ENCODE data around the gene ACOX1.

ACOX1 gene

DNA sequence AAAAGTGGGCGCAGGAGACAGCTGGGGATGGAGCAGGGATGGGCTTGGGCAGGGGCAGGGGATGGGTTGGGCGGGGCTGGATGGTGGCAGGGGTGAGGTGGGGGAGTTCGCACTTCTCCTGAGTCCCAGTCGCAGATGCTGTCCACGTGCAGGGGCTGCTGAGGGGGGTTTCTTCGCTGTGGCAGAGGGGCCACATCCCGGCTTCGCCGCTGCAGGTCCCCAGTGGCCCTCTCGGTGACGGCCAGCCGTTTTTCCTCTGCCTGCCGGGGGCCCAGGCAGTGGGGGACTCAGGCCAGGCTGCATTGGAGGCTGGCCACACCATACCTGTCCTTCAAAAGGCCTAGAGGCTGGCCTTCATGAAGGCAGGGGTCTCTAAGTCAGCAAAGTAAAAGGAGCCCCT is 39.8 kb upstream of the ACOX1 start:
- no peak overlapping the region for H3K27ac ChIP-seq (ENCODE audit: low read depth, low read length)
- peaks cover 0 to 27% of the 10 kb centered on the region in 2 donors for H3K36me3 ChIP-seq (ENCODE audit: control insufficient read depth in 1 of 2, insufficient read depth in 2 of 2, low read length in 2 of 2)

DNA sequence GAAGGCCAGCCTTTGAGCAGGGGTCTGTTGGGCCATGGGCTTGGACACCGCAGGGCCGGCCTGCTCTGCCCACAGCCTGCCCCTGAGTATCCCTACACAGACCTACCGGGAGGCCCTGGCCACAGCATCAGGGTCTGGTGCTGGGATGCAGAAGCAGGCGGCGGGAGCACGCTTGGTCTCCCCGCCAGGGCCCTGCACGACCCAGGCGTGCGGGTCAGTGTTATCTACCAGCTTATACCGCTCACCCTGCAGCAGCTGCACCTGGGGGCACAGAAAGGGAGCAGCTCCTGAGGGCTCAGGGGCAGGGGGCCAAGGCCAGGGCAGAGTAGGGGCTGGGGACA is 39.3 kb upstream of the ACOX1 start:
- Histone ChIP-seq H3K9ac (ENCODE audit: low read depth in 1 of 2, low read length in 2 of 2) (no peak overlapping the region), H3K9me3 (ENCODE audit: control insufficient read depth in 1 of 2, low read length in 2 of 2) (no peaks in the 10 kb centered on the region), H3K27ac (ENCODE audit: low read depth, low read length) (no peak overlapping the region), H3K4me1 (ENCODE audit: control insufficient read depth in 1 of 2, insufficient read depth in 2 of 2, low read length in 2 of 2) (no peaks in the 10 kb centered on the region), H3K36me3 (ENCODE audit: control insufficient read depth in 1 of 2, insufficient read depth in 2 of 2, low read length in 2 of 2) (peaks cover 0 to 30% of the 10 kb centered on the region in 2 donors), H3K27me3 (ENCODE audit: control insufficient read depth in 1 of 2, insufficient read depth in 2 of 2, low read length in 2 of 2) (no peaks in the 10 kb centered on the region), H3K4me3 (ENCODE audit: low read depth in 1 of 2, low read length in 2 of 2) (no peak overlapping the region)

More for the DNA sequence above, 39.8 kb upstream of the ACOX1 start:
- Histone ChIP-seq H3K9me3 (ENCODE audit: control insufficient read depth in 1 of 2, low read length in 2 of 2) (no peaks in the 10 kb centered on the region), H3K27me3 (ENCODE audit: control insufficient read depth in 1 of 2, insufficient read depth in 2 of 2, low read length in 2 of 2) (no peaks in the 10 kb centered on the region), H3K4me3 (ENCODE audit: low read depth in 1 of 2, low read length in 2 of 2) (no peak overlapping the region), H3K4me1 (ENCODE audit: control insufficient read depth in 1 of 2, insufficient read depth in 2 of 2, low read length in 2 of 2) (no peaks in the 10 kb centered on the region), H3K9ac (ENCODE audit: low read depth in 1 of 2, low read length in 2 of 2) (no peak overlapping the region)

DNA sequence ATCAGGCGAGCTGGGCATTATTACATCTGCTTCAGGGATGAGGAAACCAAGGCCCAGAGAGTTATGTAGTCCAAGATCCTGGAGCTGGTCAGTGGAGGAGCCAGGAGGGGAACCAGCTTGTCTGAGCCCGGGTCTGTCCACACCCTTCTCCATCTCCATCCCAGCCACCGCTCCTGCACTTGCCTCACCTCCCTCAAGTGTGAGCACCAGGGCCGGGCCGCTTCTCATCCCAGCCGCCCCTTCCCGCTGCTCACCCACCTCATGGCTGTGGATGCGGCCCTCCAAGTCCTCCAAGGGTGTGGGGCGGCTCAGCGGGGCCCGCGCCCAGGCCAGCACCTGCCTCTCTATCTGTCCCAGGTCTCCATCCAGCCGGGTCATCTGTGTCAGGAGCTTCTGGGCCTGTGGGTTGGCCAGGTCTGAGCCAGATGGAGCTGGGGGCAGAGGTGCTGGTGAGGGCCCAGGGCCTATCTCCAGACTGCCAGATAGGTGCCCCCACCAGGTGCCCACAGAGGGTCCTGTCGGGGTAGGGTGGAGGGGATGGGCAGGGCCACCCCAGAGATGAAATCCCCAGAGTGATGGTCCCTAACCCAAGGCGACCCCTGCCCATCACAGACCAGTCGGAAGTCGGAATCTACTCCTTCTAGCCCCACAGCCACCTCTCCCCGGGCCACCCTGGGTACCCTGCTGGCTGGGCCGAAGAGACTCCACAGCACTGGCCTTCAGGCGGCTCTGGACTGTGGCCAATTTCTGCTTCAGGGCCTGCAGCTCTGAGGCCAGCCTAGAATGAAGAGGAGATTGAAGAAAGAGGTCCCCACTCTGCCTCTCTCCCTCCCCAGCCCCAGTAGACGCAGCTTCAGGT is 38.7 kb upstream of the ACOX1 start:
- no peak overlapping the region for H3K4me3 ChIP-seq (ENCODE audit: low read depth in 1 of 2, low read length in 2 of 2)
- H3K4me1 ChIP-seq (ENCODE audit: control insufficient read depth in 1 of 2, insufficient read depth in 2 of 2, low read length in 2 of 2), result no peaks in the 10 kb centered on the region
- H3K9me3 ChIP-seq (ENCODE audit: control insufficient read depth in 1 of 2, low read length in 2 of 2), result no peaks in the 10 kb centered on the region
- H3K27ac ChIP-seq (ENCODE audit: low read depth, low read length), result no peak overlapping the region
- no peaks in the 10 kb centered on the region for H3K27me3 ChIP-seq (ENCODE audit: control insufficient read depth in 1 of 2, insufficient read depth in 2 of 2, low read length in 2 of 2)
- H3K36me3 ChIP-seq (ENCODE audit: control insufficient read depth in 1 of 2, insufficient read depth in 2 of 2, low read length in 2 of 2), result peaks cover 0 to 24% of the 10 kb centered on the region in 2 donors
- H3K9ac ChIP-seq (ENCODE audit: low read depth in 1 of 2, low read length in 2 of 2), result no peak overlapping the region

DNA sequence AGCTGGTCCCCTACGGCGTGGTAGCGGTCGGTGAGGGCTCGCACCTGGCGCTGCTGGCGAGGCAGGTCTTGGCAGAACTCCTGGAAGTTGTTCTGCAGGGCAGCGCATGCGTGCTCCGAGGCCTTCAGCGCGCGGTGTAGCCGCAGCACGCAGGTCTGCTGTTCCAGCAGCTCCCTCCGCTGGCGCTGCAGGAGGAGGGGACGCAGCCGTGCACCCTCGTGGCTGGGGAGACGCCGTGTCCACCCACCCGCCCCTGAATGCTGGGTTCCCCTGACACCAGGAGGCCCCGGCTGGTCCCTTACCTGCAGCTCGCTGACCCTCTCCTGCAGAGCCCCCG is 35.9 kb upstream of the ACOX1 start:
- Histone ChIP-seq H3K9ac (ENCODE audit: low read depth in 1 of 2, low read length in 2 of 2) (no peak overlapping the region), H3K27me3 (ENCODE audit: control insufficient read depth in 1 of 2, insufficient read depth in 2 of 2, low read length in 2 of 2) (no peaks in the 10 kb centered on the region), H3K4me1 (ENCODE audit: control insufficient read depth in 1 of 2, insufficient read depth in 2 of 2, low read length in 2 of 2) (no peaks in the 10 kb centered on the region), H3K4me3 (ENCODE audit: low read depth in 1 of 2, low read length in 2 of 2) (no peak overlapping the region), H3K9me3 (ENCODE audit: control insufficient read depth in 1 of 2, low read length in 2 of 2) (no peaks in the 10 kb centered on the region), H3K36me3 (ENCODE audit: control insufficient read depth in 1 of 2, insufficient read depth in 2 of 2, low read length in 2 of 2) (peaks cover 0 to 34% of the 10 kb centered on the region in 2 donors), H3K27ac (ENCODE audit: low read depth, low read length) (no peak overlapping the region)

DNA sequence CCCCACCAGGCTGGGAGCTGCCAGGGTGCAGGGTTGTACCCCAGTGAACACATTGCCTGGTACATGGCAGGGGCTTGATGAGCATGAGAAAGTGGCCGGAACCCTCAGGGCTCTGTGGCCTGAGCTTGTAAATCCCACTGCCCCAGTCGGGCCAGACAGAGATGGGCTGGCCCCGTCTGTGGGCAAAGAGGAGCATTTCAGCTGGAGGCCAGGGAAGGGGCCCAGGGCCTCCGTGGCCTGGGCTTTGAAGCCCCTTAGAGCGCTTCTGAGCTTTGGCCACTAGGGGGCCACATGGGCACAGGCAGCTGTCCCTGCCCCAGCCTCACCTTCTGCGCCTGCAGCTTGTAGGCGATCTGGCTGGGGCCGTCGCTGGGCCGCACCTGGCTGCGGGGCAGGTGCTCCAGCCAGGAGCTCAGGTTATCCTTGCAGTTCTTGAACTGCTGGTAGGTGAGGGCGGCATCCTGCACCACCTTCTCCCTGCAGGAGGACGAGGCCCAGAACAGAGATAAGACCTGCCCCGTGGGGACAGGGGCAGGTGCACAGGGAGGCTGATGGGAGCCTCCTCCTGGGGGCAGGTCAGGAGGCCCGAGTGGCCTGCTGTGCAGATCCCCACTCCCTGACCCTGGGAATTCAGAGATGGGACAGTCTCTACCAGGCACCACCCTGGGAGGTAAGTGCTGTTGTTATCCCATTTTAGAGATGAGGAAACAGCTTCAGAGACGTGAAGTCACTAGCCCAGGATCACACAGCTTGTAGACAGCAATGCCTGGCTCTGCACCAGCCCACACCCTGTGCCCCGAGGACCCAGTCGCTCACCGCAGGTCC is 35.3 kb upstream of the ACOX1 start:
- Histone ChIP-seq H3K36me3 (ENCODE audit: control insufficient read depth in 1 of 2, insufficient read depth in 2 of 2, low read length in 2 of 2) (peaks cover 0 to 40% of the 10 kb centered on the region in 2 donors), H3K4me1 (ENCODE audit: control insufficient read depth in 1 of 2, insufficient read depth in 2 of 2, low read length in 2 of 2) (no peaks in the 10 kb centered on the region), H3K9ac (ENCODE audit: low read depth in 1 of 2, low read length in 2 of 2) (no peak overlapping the region), H3K4me3 (ENCODE audit: low read depth in 1 of 2, low read length in 2 of 2) (no peak overlapping the region), H3K27ac (ENCODE audit: low read depth, low read length) (no peak overlapping the region), H3K9me3 (ENCODE audit: control insufficient read depth in 1 of 2, low read length in 2 of 2) (no peaks in the 10 kb centered on the region), H3K27me3 (ENCODE audit: control insufficient read depth in 1 of 2, insufficient read depth in 2 of 2, low read length in 2 of 2) (no peaks in the 10 kb centered on the region)

DNA sequence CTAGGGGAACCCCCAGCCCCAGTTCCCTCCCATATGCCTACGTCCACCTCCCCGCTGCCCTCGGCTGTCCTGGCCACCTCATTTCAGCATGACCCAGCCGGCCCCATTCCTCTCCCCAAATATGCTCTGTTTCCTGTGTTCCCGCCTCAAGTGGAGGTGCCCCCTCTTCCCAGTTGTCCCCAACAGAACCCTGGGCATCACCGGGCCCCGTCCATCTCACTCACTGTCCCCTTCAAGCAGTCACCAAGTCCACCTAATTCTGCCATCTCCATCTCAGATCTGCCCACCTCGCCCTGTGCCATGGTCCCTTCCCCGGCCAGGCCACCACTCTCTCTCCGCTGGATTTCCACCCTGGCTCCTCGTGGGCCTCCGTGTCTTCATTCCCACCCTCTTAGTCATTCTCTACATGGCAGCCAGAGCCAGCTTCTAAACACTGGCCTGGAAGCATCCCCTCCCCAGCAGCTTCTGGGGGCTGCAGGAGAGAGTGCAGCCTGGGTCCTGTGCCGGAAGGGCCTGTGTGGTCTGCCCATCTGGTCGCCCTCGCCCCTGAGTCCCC is 34.5 kb upstream of the ACOX1 start:
- Histone ChIP-seq H3K9ac (ENCODE audit: low read depth in 1 of 2, low read length in 2 of 2) (no peak overlapping the region), H3K9me3 (ENCODE audit: control insufficient read depth in 1 of 2, low read length in 2 of 2) (no peaks in the 10 kb centered on the region), H3K27ac (ENCODE audit: low read depth, low read length) (no peak overlapping the region), H3K36me3 (ENCODE audit: control insufficient read depth in 1 of 2, insufficient read depth in 2 of 2, low read length in 2 of 2) (peaks cover 0 to 47% of the 10 kb centered on the region in 2 donors), H3K4me1 (ENCODE audit: control insufficient read depth in 1 of 2, insufficient read depth in 2 of 2, low read length in 2 of 2) (no peaks in the 10 kb centered on the region), H3K4me3 (ENCODE audit: low read depth in 1 of 2, low read length in 2 of 2) (no peak overlapping the region), H3K27me3 (ENCODE audit: control insufficient read depth in 1 of 2, insufficient read depth in 2 of 2, low read length in 2 of 2) (no peaks in the 10 kb centered on the region)

DNA sequence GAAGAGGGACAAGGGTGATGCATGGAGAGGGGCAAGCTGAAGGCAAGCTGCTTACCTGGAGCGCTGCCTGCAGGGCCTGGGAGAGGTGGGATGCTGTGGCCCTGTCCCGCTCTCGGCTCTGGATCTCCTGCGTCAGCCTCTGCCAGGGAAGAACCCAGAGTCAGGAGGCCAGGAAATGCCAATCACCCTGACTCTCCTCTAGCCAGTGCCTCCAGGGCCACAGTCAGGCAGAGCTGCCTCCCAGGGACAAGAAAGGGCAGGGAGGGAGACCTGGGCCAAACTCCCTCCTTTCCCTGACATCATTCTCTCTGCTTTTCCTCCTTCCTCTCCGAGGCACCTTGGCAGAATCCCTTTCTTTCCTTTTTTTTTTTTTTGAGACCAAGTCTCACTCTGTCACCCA is 33.0 kb upstream of the ACOX1 start:
- H3K4me3 ChIP-seq (ENCODE audit: low read depth in 1 of 2, low read length in 2 of 2), result no peak overlapping the region
- H3K9ac ChIP-seq (ENCODE audit: low read depth in 1 of 2, low read length in 2 of 2), result no peak overlapping the region
- no peaks in the 10 kb centered on the region for H3K27me3 ChIP-seq (ENCODE audit: control insufficient read depth in 1 of 2, insufficient read depth in 2 of 2, low read length in 2 of 2)
- no peaks in the 10 kb centered on the region for H3K4me1 ChIP-seq (ENCODE audit: control insufficient read depth in 1 of 2, insufficient read depth in 2 of 2, low read length in 2 of 2)
- H3K36me3 ChIP-seq (ENCODE audit: control insufficient read depth in 1 of 2, insufficient read depth in 2 of 2, low read length in 2 of 2), result peaks cover 0 to 53% of the 10 kb centered on the region in 2 donors
- H3K27ac ChIP-seq (ENCODE audit: low read depth, low read length), result no peak overlapping the region
- no peaks in the 10 kb centered on the region for H3K9me3 ChIP-seq (ENCODE audit: control insufficient read depth in 1 of 2, low read length in 2 of 2)

DNA sequence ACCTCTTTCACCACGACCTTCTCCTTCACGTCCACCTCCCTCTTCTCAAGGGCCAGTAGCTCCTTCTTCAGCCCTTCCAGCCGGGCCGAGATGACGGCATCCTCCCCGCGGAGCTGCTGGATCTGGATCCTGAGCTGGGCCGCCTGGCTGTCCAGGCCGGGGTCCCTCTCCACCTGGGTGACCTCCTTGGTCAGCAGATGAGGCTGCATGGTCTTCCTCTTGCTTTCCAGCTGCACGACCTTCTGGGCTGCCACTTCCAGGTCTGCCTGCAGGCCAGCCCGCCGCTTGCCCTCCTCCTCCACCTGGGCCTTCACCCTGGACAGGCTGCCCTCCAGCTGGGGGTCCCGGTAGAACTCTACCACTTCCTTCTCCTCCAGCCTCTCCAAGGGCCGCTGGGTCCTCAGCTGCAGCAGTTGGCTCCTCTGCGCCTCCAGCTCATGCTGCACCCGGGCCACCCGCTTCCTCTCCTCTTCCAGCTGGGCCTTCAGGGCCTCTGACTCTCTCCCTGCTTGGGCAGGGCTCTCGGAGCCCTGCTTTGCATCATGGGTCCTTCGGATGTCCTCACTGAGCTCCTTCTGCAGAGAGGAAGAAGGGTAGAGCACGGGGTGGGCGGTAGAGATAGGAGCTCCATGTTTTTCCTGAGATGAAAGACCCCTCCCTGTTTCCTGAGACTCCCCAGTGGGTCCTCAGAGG is 31.1 kb upstream of the ACOX1 start:
- Histone ChIP-seq H3K36me3 (ENCODE audit: control insufficient read depth in 1 of 2, insufficient read depth in 2 of 2, low read length in 2 of 2) (peaks cover 0 to 58% of the 10 kb centered on the region in 2 donors), H3K4me1 (ENCODE audit: control insufficient read depth in 1 of 2, insufficient read depth in 2 of 2, low read length in 2 of 2) (peaks cover 0 to 4% of the 10 kb centered on the region in 2 donors), H3K27ac (ENCODE audit: low read depth, low read length) (no peak overlapping the region), H3K9ac (ENCODE audit: low read depth in 1 of 2, low read length in 2 of 2) (no peak overlapping the region), H3K9me3 (ENCODE audit: control insufficient read depth in 1 of 2, low read length in 2 of 2) (no peaks in the 10 kb centered on the region), H3K27me3 (ENCODE audit: control insufficient read depth in 1 of 2, insufficient read depth in 2 of 2, low read length in 2 of 2) (no peaks in the 10 kb centered on the region), H3K4me3 (ENCODE audit: low read depth in 1 of 2, low read length in 2 of 2) (no peak overlapping the region)

DNA sequence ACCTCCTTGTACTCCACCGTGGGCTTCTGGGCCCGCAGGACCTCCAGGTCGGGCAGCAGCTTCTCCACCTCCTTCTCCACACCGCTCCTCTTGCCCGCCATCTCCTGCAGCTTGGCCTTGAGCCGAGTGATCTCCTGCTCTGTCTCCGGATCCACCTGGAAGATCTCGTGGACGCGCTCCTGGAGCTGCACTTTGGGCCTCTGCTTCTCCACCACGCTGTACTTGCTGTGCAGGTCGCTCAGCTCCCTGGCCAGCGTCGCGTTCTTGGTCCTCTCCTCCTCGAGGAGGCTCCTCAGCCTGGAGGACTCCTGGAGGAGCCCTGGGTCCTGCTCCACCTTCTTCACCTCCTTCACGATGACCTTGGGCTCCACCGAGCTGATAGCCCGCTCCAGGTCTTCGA is 30.5 kb upstream of the ACOX1 start:
- H3K4me3 ChIP-seq (ENCODE audit: low read depth in 1 of 2, low read length in 2 of 2), result no peak overlapping the region
- no peaks in the 10 kb centered on the region for H3K9me3 ChIP-seq (ENCODE audit: control insufficient read depth in 1 of 2, low read length in 2 of 2)
- H3K36me3 ChIP-seq (ENCODE audit: control insufficient read depth in 1 of 2, insufficient read depth in 2 of 2, low read length in 2 of 2), result peaks cover 0 to 53% of the 10 kb centered on the region in 2 donors
- H3K4me1 ChIP-seq (ENCODE audit: control insufficient read depth in 1 of 2, insufficient read depth in 2 of 2, low read length in 2 of 2), result peaks cover 0 to 7% of the 10 kb centered on the region in 2 donors
- H3K27ac ChIP-seq (ENCODE audit: low read depth, low read length), result no peak overlapping the region
- no peaks in the 10 kb centered on the region for H3K27me3 ChIP-seq (ENCODE audit: control insufficient read depth in 1 of 2, insufficient read depth in 2 of 2, low read length in 2 of 2)
- no peak overlapping the region for H3K9ac ChIP-seq (ENCODE audit: low read depth in 1 of 2, low read length in 2 of 2)
